Measurements from ENCODE around the gene HERC2.

DNA sequence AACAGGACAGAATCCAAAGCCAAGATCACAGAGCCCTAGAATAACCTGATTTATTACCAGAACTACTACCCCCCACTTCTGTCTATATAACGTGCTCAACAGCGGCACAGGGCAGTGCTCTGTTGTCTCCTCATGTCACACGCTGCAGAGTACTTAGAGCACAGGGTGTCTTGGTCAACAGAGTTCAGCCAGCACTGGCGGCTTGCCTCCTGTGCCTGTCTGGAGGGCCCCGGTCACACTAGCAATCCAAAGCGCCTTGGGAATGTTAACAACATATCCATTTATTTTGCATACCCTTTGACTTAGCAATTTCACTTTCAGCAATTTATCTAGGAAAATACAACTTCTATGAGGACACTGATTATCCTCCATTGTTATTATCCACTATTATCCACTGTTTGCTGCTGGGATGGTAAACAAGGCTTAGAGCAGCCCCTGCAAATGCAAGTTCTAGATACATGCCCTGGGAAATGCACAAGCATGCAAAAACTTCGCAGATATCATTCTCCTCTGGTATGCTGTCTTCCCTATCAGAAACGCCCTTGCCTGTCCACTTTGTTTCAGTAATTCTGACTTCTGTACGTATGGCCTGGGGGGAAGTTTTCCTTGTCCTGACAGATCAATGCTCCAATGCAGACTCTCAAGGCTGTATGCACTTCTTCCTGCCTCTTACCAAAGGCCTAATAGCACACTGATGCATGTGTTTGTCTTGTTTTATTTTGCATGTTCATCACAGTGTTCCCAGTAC is 136.7 kb downstream of the HERC2 start:
- TF ChIP-seq POLR2A (IDR thresholded peaks at IDR 0.05; ENCODE audit: extremely low read depth, insufficient read length) (no peak), MYC (IDR thresholded peaks at IDR 0.05; ENCODE audit: low read depth, low read length) (no peak)
- TF ChIP-seq, protein P1, sequence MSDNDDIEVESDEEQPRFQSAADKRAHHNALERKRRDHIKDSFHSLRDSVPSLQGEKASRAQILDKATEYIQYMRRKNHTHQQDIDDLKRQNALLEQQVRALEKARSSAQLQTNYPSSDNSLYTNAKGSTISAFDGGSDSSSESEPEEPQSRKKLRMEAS (IDR thresholded peaks at IDR 0.05; ENCODE audit: low read depth, low read length): no peak
- TF ChIP-seq, protein P2, sequence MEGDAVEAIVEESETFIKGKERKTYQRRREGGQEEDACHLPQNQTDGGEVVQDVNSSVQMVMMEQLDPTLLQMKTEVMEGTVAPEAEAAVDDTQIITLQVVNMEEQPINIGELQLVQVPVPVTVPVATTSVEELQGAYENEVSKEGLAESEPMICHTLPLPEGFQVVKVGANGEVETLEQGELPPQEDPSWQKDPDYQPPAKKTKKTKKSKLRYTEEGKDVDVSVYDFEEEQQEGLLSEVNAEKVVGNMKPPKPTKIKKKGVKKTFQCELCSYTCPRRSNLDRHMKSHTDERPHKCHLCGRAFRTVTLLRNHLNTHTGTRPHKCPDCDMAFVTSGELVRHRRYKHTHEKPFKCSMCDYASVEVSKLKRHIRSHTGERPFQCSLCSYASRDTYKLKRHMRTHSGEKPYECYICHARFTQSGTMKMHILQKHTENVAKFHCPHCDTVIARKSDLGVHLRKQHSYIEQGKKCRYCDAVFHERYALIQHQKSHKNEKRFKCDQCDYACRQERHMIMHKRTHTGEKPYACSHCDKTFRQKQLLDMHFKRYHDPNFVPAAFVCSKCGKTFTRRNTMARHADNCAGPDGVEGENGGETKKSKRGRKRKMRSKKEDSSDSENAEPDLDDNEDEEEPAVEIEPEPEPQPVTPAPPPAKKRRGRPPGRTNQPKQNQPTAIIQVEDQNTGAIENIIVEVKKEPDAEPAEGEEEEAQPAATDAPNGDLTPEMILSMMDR (IDR thresholded peaks at IDR 0.05; ENCODE audit: low read depth, low read length): no peak
